Tibial nerve (tissue), 4 donors: ENCODE measurements around the gene MAN2B1.

ENCODE experiments used
- CTCF ChIP-seq, 5 experiments: fragments of 200-600 bp in 3 of 5; fragments of 450-650 bp in 2 of 5; sonication (generic) in 3 of 5; IDR thresholded peaks; one replicate each; pipeline ENCODE4 v1.5.1; 2016 to 2019; ENCODE audit warnings: antibody characterized with exemption in 5 of 5, mild to moderate bottlenecking in 3 of 5, moderate library complexity in 2 of 5
- EP300 ChIP-seq, 2 donors: sonication (generic); formaldehyde crosslinking; IDR thresholded peaks; one replicate each; pipeline ENCODE4 v1.6.1; 2017; ENCODE audit warnings: antibody characterized with exemption in 2 of 2, mild to moderate bottlenecking in 1 of 2
- POLR2A ChIP-seq, 2 donors: fragments of 450-650 bp; IDR thresholded peaks; one replicate each; pipeline ENCODE4 v1.6.1; 2017; ENCODE audit warnings: antibody characterized with exemption in 2 of 2, mild to moderate bottlenecking in 2 of 2, moderate library complexity in 2 of 2

GRCh38 chr19:12705169-12705568 lies 38.6 kb upstream of the MAN2B1 start:
- TF ChIP-seq CTCF (IDR thresholded peaks at IDR 0.05), result no peak
- no peak for TF ChIP-seq POLR2A (IDR thresholded peaks at IDR 0.05)
- no peak for TF ChIP-seq EP300 (IDR thresholded peaks at IDR 0.05)
